Islet precursor cell (in vitro differentiated cells): ENCODE data around the gene C5orf52.
"Not testable (repeated sequence)": the region's sequence is repeated elsewhere in the genome, so short reads cannot be mapped to it uniquely, and the experiment has no call there.

ENCODE experiments used
- DNase-seq: peaks from one replicate; pipeline ENCODE4 v3.0.0-alpha.2; 2018

Gene C5orf52

DNA sequence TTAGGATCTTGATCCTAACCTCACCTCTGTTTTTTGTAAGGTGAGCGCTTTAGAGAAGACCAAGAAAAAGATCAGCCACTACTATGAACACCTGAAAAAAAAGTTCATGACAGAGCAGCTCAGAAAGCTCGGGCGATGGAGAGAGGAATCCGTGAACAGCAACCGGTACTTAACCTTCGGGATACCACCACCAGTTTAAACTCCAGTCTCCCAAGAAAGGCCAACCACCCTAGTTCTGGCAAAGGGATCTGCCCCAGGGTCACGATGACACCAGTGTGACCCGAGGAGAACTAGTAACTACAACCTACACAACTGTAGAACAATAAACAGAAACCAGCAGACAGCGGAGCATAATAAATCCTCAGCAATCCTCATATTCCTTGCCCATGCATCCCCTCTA, 8.5 kb downstream of the C5orf52 start:
- DNase-seq = peak; percentile 29

DNA sequence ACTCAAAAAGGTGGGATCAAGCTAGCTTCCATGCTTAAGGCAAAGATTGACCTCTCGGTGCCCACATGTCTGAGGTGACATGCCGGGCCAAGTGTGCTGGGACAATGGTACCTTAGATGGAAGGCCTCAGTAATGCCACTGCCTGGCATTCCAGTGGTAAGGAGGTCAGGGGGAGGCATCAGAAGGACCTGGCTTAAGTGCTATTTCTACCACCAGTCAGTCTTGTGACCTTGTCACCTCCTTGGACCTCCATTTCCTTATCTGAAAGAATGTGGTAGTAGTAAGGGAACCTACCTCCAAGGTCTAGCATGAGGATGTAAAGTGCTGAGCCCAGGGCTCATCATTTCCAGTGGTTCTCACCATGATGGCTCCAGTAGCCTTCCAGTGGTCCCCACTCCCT, 8.9 kb downstream of the C5orf52 start:
- no peak for DNase-seq

DNA sequence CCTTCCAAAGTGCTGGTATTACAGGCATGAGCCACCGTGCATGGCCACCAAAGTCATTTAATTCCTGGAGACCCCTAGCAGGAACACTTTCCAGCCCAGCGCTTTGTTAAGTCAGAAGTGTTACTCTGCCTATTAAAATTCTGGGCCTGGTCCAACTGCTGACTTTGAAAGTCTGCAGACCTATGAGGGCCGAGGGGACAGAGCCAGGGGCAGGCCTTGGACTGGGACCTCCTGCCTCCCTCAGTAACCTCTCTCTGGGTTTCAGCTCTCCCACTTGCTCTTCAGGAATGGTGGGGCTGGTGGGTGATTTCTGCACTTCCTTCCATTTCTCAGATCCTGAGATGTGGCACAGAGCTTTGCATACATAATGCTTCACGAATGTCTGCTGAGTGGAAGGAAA, 9.7 kb downstream of the C5orf52 start:
- peak; percentile 40 for DNase-seq

DNA sequence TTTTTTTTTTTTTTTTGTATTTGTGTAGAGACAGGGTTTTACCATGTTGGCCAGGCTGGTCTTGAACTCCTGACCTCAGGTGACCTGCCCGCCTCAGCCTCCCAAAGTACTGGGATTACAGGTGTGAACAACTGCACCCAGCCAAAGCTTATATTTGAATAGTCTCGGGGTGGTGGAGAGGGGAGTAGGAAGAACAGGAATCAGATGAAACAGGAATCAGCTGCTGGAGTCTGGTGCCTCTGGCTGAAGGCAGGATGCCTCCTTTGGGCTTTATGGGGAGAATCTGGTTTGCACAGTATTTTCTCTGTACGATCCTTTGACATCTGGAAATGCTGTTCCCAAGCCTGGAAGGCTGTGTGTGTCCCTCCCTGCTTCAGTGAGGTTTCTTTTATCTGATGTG, 10.9 kb downstream of the C5orf52 start:
- DNase-seq = peak; percentile 15

DNA sequence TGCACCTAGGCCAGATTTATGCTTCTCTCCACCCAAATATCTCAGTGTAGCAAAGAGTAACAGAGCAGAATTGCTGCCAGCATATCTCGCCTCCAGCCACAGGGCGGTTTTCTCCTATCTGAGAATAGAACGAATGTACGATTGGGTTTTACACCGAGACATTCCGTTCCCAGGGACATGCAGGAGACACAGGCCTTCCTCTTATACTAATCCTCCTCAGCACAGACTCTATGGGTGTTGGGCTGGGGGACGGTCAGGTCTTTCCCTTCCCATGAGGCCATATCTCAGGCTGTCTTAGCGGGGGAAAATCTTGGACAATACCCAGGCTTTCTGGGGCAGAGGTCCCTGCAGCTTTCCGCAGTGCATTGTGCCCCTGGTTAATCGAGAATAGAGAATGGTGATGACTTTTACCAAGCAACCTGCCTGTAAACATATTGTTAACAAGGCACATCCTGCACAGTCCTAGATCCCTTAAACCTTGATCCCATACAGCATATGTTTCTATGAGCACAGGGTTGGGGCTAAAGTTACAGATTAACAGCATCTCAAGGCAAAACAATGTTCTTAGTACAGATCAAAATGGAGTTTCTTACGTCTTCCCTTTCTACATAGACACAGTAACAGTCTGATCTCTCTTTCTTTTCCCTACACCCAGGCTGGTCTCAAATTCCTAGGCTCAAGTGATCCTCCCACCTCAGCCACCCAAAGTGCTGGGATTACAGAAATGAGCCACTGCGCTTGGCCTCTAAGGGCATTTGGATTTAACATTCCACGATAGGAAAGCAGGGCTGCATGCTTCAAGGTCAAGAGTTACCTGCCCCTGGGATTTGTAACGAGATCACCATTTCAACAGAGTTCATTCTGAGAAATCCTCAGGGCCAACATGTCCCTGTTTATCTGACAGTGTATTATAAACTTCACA, 15.2 kb downstream of the C5orf52 start:
- peak; percentile 28 for DNase-seq

DNA sequence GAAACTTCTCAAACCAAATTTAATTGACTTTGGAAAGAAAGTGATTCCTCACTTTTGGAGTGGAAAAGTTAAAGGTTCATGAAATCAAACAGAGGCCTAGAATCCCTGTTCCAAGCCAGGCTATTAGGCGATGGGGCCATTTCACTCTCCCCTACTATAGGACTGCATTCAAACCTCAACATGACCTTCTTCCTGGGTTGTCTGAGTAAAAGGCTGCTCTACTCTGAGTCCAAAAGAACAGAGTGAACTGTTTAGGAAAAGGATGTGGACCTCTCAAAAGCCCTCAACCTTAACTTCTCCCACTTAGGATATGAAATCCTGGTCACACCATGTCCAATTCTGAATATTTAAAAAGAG, 15.8 kb downstream of the C5orf52 start:
- DNase-seq = peak; percentile 9

DNA sequence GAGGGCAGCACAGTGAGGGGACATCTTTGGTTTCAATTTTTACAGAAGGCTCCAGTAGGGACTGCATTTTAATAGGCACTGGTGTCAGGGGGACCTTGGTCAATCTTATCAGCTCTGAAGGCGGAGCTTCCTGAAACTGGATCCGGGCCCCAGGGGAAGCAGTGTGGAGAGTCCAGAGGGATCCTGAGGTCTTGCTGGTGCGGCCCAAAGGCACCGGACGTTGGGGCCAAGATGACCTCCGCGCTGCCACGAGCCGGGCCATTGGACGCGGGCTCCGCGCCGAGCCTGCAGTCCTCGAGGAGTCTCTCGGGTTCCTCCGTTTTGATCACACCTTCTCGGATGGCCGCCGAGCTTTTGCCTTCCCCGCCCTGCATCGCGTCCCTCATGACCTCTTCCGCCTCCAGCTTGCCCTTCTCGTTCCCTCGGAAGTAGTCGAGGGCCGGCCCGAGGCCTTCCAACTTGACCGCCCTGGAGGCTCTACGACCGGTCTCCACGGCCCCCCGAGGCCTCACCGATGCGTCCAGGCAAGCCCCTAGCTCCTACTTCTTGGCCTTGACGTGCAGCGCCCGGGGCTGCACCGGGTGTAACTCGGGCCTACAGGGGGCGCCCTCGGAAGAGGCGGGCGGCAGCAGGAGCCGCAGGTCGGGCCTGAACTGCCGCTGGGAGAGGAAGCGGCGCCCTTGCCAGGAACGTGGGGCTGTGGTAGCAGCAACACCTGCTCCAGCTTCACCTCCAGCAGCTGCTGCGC, 18.8 kb downstream of the C5orf52 start:
- peak; percentile 41 for DNase-seq

DNA sequence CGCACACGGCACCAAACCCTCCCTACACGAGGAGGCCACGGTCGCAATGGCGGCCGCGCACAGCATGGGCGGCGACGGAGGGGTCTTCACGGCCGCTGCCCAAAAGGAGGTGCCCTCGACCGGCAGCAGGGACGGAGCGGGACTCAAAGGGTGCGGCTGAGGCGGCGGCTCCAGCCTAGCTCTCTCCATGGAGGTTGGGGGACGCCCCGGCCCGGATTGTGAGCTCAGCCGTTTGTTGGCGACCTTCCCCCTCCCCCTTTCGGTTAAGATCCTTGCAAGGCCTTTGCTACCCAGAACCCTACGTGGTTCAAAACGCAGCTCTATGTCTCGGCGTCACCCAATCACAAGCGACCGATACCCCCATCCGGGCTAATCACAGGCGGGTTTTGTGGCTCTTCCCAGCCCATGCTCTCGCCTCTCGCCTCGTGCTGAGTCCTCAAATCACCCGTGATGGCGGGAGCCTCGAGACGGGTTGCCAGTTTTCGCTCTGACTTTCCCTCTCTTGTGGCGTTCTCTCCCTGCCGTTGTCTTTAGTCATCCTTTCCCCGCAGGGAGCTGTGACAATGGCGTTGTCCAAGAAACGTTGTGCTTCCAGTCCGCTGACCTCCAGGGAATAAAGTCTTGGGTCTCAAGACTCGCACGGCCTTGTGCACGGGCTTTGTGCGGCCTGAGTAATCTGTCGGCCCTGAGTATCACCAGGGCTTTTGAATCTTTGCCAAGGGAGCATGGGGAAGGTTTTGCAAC, 19.5 kb downstream of the C5orf52 start:
- DNase-seq = peak; percentile 32

DNA sequence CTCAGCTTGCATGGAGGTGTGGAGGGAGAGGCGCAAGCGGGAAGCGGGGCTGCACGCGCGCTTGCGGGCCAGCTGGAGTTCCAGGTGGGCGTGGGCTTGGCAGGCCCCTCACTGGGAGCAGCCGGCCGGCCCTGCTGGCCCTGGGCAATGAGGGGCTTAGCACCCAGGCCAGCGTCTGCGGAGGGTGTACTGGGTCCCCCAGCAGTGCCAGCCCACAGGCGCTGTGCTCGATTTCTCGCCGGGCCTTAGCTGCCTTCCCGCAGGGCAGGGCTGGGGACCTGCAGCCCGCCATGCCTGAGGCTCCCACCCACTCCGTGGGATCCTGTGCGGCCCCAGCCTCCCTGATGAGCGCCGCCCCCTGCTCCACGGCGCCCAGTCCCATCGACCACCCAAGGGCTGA, 22.5 kb downstream of the C5orf52 start:
- DNase-seq = peak; percentile 34

DNA sequence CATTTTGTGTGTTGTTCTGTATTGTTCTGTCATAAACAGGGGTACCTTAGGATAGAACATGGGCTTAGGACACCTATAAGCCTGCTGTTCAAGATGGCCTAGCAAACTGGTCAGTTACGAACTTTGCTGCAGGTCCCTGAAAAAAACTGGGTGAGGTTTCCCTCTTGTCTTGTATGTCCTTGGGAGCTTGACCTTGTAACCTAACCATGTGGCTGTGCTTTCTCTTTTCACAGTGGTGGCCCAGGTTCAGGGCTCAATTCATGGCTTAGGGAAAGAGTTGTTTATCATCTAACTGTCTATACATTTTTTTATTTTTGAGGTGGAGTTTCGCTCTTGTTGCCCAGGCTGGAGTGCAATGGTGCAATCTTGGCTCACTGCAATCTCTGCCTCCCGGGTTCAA, 24.8 kb downstream of the C5orf52 start:
- DNase-seq = not testable (repeated sequence)

DNA sequence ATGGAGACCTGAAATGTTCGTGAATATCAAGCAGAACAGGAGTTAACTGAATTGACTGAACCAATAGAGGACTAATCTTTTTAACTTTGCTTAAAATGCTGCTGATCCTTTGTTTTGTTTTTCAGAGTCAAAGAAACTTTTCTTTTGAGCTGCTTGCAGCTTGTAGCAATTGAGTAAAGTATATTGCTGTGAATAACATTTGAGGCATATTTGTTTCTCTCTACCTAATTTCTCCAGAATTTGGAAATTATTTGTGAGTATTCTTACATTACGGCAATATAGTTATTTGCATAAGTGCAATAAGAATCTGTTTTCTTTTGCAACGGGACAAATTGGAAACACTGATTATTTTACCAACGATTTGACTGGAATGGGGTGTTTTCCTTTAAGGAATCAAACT, 27.3 kb downstream of the C5orf52 start:
- not testable (repeated sequence) for DNase-seq

DNA sequence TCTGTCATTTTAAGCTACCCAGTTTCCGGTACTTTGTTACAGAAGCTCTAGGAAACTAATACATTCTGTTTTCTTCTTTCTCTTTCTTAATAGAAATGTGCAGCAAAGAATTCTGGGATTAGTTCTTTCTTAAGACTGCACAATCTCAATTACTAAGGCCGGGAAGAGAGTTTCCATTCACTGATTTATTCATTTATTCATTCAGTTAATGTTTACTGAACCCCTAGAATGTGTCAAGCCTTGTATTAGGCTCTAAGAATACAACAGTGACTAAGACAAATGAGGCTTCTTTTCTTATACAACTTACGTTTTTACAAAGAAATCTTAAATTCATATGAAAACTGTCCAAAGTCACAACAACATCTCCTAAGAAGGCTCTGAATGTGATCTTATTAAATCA, 32.4 kb downstream of the C5orf52 start:
- no peak for DNase-seq

DNA sequence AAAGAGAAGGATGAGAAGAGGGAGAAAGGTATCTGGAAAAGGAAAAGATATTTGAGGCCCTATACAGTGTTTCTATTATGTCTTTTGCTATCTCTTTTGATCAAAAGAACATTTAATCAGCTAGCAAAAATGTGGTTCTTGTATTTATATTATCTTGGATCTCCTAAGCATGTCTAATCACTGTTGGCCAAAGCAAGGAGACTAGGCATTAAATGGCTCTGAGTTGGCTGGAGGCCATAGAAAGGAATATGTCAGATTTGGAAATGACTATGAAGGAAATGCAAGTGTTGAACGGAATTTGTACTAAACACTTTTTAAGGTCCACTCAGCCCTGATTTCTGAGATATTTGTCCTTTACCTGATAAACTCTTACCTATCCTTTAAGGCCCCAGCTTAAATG, 37.5 kb downstream of the C5orf52 start:
- no peak for DNase-seq

DNA sequence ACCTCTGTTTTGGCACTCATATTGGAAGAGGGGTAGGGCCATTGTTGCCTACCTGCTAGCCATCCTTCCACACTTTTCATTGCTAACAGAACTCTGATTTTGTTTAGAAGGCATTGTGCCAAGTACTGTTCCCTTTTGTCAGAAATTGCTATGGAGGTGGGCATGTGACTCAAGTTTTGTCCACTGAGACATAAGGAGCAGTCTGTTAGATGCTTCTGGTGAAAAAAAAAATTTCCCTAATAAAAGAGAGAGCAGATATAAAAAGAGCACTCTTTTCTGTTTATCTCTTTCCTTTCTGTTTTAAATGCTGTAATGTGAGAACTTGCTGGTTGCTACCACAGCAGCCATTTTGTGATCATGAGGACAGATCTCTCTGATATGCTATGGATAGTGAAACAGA, 38.0 kb downstream of the C5orf52 start:
- DNase-seq = no peak

DNA sequence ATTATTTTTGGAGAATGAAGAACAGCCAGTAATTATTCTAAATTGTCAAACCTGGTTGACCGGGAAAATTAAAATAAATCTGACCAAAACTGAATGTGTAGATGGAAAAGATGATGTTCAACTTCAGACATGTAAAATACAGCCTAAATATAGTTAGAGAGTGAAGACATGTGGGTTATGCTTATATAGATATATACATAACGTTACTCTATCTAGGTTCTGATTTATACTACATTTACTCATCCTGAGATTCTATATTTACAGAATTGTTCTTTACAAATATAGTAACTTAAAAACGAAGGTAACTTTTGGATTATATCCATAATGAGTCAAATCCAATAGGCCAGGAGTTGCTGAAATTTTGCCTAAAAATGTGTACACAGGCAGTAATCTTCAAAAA, 39.1 kb downstream of the C5orf52 start:
- DNase-seq = no peak

DNA sequence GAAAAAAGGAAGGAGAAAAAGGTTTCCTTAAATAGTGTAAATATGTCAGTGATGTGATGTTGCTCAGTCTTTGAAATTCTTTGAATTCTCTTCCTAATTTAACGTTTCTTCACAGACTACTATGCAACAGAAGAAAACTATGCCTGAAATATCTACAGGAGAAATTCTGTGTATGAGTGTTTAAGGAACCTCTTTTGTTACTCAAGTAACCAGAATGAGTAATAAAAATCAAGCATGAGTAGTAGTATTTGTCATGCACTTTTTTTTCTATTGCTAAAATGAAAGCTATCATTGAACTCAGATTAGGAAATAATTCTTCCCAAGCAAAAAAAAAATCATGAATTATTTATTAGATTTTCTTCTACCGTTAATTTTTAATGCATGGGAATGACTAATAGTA, 39.5 kb downstream of the C5orf52 start:
- DNase-seq = no peak

DNA sequence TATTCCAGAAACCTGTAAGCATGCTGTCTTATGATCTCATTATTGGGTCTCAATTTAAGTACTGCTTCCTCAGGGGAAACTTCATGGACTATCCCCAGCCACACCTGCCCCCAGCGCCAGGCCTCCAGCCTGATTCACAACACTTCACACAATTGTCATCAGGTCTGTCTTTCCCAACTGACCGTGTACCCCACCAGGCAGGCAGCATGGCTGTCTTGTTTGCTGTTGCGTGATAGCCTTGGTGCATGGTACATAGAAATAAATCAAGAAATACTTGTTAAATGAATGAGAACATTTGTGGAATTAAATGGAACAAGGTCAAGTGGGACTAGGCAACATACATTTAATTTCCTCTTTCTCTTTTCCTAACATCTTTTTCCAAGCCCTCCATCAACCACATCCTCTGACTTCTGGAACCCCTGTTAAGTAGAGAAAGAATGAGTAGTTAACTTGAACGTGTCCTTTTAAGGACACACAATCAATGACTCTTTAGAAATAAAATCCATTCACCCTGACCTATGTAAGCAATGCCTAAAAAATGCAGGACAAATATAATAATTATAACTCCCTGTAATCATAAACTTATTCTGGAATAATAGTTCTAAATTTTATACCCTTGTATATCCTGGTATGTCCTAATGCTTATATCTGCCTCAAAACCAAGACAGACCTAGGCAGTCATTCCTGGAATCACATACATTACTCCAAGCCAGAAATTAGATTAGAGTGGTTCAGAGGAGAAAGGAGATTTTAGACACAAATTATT, 42.7 kb downstream of the C5orf52 start:
- DNase-seq = no peak

DNA sequence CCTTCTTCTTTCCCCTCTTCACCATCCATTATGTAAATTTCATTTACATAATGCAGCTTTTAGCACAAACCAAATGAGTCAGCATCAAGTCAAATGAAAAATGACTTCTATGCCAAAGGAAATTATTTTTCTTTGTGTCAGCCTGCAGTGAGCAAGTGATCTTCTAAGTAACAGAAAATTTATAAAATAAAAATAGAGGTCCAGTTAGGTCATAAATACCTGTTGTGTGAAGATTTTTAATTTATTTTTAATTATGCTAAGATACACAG, 43.2 kb downstream of the C5orf52 start:
- DNase-seq = no peak

DNA sequence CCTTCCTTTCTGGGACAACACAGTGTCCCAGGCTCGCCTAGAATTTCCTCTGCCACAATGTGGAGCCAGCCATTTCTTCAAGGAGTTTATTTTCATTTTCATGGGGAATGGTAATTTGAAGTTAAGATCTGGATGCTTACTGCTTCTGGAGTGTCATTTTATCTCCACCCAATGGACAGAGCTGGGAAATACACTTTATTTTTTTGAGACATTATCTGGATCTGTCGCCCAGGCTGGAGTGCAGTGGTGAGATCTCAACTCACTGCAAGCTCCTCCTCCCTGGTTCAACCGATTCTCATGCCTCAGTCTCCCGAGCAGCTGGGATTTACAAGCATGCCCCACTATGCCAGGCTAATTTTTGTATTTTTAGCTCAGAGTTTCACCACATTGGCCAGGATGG, 47.2 kb downstream of the C5orf52 start:
- DNase-seq = peak; percentile 60

DNA sequence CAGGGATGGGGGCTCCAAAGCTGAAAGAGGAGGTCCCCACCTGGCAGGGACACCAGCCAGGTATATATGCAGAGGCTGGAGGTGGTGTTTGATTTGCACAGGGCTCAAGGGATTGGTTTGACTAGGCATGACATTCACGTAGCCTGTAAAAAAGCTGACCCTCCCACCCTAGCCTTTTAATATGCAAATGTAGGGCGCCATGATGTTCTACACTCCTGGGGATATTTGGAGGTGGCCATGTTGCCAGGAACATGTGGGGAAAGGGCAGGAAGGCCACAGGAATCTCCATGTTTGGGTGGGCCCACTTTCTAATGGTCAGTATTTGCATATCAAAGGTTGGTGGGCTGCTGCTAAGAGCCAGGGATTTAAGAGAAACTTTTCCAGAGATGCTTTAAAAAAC, 47.9 kb downstream of the C5orf52 start:
- no peak for DNase-seq

DNA sequence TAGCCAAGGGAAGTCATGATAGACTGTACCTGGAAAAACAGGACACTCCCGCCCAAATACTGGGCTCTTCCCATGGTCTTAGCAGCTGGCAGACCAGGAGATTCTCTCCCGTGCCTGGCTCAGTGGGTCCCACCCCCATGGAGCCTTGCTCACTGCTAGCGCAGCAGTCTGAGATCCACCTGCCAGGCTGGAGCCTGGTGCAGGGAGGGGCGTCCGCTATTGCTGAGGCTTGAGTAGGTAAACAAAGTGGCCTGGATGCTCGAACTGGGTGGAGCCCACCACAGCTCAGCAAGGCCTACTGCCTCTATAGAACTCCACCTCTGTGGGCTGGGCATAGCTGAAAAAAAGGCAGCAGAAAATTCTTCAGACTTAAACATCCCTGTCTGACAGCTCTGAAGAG, 49.8 kb downstream of the C5orf52 start:
- no peak for DNase-seq

DNA sequence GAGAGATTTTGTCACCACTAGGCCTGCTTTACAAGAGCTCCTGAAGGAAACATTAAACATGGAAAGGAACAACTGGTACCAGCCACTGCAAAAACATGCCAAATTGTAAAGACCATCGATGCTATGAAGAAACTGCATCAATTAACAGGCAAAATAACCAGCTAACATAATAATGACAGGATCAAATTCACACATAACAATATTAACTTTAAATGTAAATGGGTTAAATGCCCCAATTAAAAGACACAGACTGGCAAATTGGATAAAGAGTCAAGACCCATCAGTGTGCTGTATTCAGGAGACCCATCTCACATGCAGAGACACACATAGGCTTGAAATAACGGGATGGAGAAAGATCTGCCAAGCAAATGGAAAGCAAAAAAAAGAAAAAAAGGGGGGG, 51.6 kb downstream of the C5orf52 start:
- DNase-seq = not testable (repeated sequence)

DNA sequence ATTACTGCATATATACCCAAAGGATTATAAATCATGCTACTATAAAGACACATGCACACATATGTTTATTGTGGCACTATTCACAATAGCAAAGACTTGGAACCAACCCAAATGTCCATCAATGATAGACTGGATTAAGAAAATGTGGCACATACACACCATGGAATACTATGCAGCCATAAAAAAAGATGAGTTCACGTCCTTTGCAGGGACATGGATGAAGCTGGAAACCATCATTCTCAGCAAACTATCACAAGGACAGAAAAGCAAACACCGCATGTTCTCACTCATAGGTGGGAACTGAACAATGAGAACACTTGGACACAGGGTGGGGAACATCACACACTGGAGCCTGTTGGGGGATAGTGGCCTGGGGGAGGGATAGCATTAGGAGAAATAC, 55.3 kb downstream of the C5orf52 start:
- DNase-seq = not testable (repeated sequence)
